ENCODE results near the gene PDGFRB. TPM values are rescaled to one million over a fixed set of nuclear protein-coding genes. Genes with fewer than 3 reads are reported as not detected.

Gene PDGFRB
- polyA plus RNA-seq, 4 donors: 0.45 to 31.6 (median 11.8) TPM

- 66 to 71% (median 69%) methylated on average over 6 of the region's 6 CpGs for WGBS, 3 donors
- H3K4me1 ChIP-seq (ENCODE audit: control insufficient read depth in 3 of 3, insufficient read depth in 2 of 3, low read depth in 1 of 3, low read length in 2 of 3): peaks cover 2 to 51% (median 3%) of the 10 kb centered on the region in 3 donors
- DNase-seq: no peak
- FAIRE-seq: no peak
- no peaks in the 10 kb centered on the region for H3K27me3 ChIP-seq (ENCODE audit: control insufficient read depth in 3 of 3, insufficient read depth in 3 of 3, low read length in 3 of 3)
- H3K4me3 ChIP-seq (ENCODE audit: low read depth in 1 of 3, low read length in 3 of 3): no peak overlapping the region
- H3K36me3 ChIP-seq (ENCODE audit: control insufficient read depth in 3 of 3, insufficient read depth in 2 of 3, low read depth in 1 of 3, low read length in 3 of 3): no peaks in the 10 kb centered on the region
- no peaks in the 10 kb centered on the region for H3K9me3 ChIP-seq (ENCODE audit: control insufficient read depth in 2 of 2, insufficient read depth in 1 of 2, low read depth in 1 of 2, low read length in 1 of 2)
- peak overlapping the region in 1 of 3 donors; percentile 49 for H3K27ac ChIP-seq (ENCODE audit: low read depth in 1 of 3, low read length in 2 of 3)
Measured at GRCh38 chr5:150159031-150159430, 3.4 kb upstream of the PDGFRB start.

GRCh38 chr5:150158170-150158949 lies 2.7 kb upstream of the PDGFRB start:
- no peak for DNase-seq
- peaks cover 0 to 44% (median 3%) of the 10 kb centered on the region in 3 donors for H3K4me1 ChIP-seq (ENCODE audit: control insufficient read depth in 3 of 3, insufficient read depth in 2 of 3, low read depth in 1 of 3, low read length in 2 of 3)
- H3K27me3 ChIP-seq (ENCODE audit: control insufficient read depth in 3 of 3, insufficient read depth in 3 of 3, low read length in 3 of 3): no peaks in the 10 kb centered on the region
- H3K27ac ChIP-seq (ENCODE audit: low read depth in 1 of 3, low read length in 2 of 3): peak overlapping the region in 2 of 3 donors; percentile 19 to 49
- no peaks in the 10 kb centered on the region for H3K9me3 ChIP-seq (ENCODE audit: control insufficient read depth in 2 of 2, insufficient read depth in 1 of 2, low read depth in 1 of 2, low read length in 1 of 2)
- FAIRE-seq: no peak
- no peak overlapping the region for H3K4me3 ChIP-seq (ENCODE audit: low read depth in 1 of 3, low read length in 3 of 3)
- no peaks in the 10 kb centered on the region for H3K36me3 ChIP-seq (ENCODE audit: control insufficient read depth in 3 of 3, insufficient read depth in 2 of 3, low read depth in 1 of 3, low read length in 3 of 3)
- 61 to 72% (median 65%) methylated on average over 12 of the region's 12 CpGs for WGBS, 3 donors

GRCh38 chr5:150157168-150157567 lies 1.5 kb upstream of the PDGFRB start:
- no peaks in the 10 kb centered on the region for H3K9me3 ChIP-seq (ENCODE audit: control insufficient read depth in 2 of 2, insufficient read depth in 1 of 2, low read depth in 1 of 2, low read length in 1 of 2)
- 77 to 90% (median 82%) methylated on average over 3 of the region's 3 CpGs for WGBS, 3 donors
- FAIRE-seq: no peak
- DNase-seq: no peak
- H3K36me3 ChIP-seq (ENCODE audit: control insufficient read depth in 3 of 3, insufficient read depth in 2 of 3, low read depth in 1 of 3, low read length in 3 of 3): no peaks in the 10 kb centered on the region
- no peaks in the 10 kb centered on the region for H3K27me3 ChIP-seq (ENCODE audit: control insufficient read depth in 3 of 3, insufficient read depth in 3 of 3, low read length in 3 of 3)
- peaks cover 0 to 33% (median 0%) of the 10 kb centered on the region in 3 donors for H3K4me1 ChIP-seq (ENCODE audit: control insufficient read depth in 3 of 3, insufficient read depth in 2 of 3, low read depth in 1 of 3, low read length in 2 of 3)
- peak overlapping the region in 2 of 3 donors; percentile 28 to 39 for H3K27ac ChIP-seq (ENCODE audit: low read depth in 1 of 3, low read length in 2 of 3)
- no peak overlapping the region for H3K4me3 ChIP-seq (ENCODE audit: low read depth in 1 of 3, low read length in 3 of 3)

- FAIRE-seq: no peak
- DNase-seq: no peak
- no peaks in the 10 kb centered on the region for H3K9me3 ChIP-seq (ENCODE audit: control insufficient read depth in 2 of 2, insufficient read depth in 1 of 2, low read depth in 1 of 2, low read length in 1 of 2)
- H3K4me3 ChIP-seq (ENCODE audit: low read depth in 1 of 3, low read length in 3 of 3): no peak overlapping the region
- H3K27me3 ChIP-seq (ENCODE audit: control insufficient read depth in 3 of 3, insufficient read depth in 3 of 3, low read length in 3 of 3): no peaks in the 10 kb centered on the region
- H3K27ac ChIP-seq (ENCODE audit: low read depth in 1 of 3, low read length in 2 of 3): peak overlapping the region in 2 of 3 donors; percentile 59 to 75
- no peaks in the 10 kb centered on the region for H3K36me3 ChIP-seq (ENCODE audit: control insufficient read depth in 3 of 3, insufficient read depth in 2 of 3, low read depth in 1 of 3, low read length in 3 of 3)
- 68 to 85% (median 76%) methylated on average over 4 of the region's 4 CpGs for WGBS, 3 donors
- peaks cover 0 to 27% (median 0%) of the 10 kb centered on the region in 3 donors for H3K4me1 ChIP-seq (ENCODE audit: control insufficient read depth in 3 of 3, insufficient read depth in 2 of 3, low read depth in 1 of 3, low read length in 2 of 3)
Measured at GRCh38 chr5:150156540-150156939, 895 bp upstream of the PDGFRB start.

GRCh38 chr5:150156027-150156368 lies 353 bp upstream of the PDGFRB start:
- DNase-seq (no peak), FAIRE-seq (no peak)
- Histone ChIP-seq H3K27ac (ENCODE audit: low read depth in 1 of 3, low read length in 2 of 3) (peak overlapping the region in 2 of 3 donors; percentile 59 to 75), H3K36me3 (ENCODE audit: control insufficient read depth in 3 of 3, insufficient read depth in 2 of 3, low read depth in 1 of 3, low read length in 3 of 3) (no peaks in the 10 kb centered on the region), H3K4me1 (ENCODE audit: control insufficient read depth in 3 of 3, insufficient read depth in 2 of 3, low read depth in 1 of 3, low read length in 2 of 3) (peaks cover 0 to 22% (median 0%) of the 10 kb centered on the region in 3 donors), H3K9me3 (ENCODE audit: control insufficient read depth in 2 of 2, insufficient read depth in 1 of 2, low read depth in 1 of 2, low read length in 1 of 2) (no peaks in the 10 kb centered on the region), H3K27me3 (ENCODE audit: control insufficient read depth in 3 of 3, insufficient read depth in 3 of 3, low read length in 3 of 3) (no peaks in the 10 kb centered on the region), H3K4me3 (ENCODE audit: low read depth in 1 of 3, low read length in 3 of 3) (peak overlapping the region in 1 of 3 donors; percentile 51)
- WGBS, 3 donors: 27 to 66% (median 43%) methylated on average over 9 of the region's 9 CpGs

- no peaks in the 10 kb centered on the region for H3K27me3 ChIP-seq (ENCODE audit: control insufficient read depth in 3 of 3, insufficient read depth in 3 of 3, low read length in 3 of 3)
- H3K27ac ChIP-seq (ENCODE audit: low read depth in 1 of 3, low read length in 2 of 3): peak overlapping the region in 2 of 3 donors; percentile 59 to 75
- no peaks in the 10 kb centered on the region for H3K9me3 ChIP-seq (ENCODE audit: control insufficient read depth in 2 of 2, insufficient read depth in 1 of 2, low read depth in 1 of 2, low read length in 1 of 2)
- peaks cover 0 to 12% (median 0%) of the 10 kb centered on the region in 3 donors for H3K4me1 ChIP-seq (ENCODE audit: control insufficient read depth in 3 of 3, insufficient read depth in 2 of 3, low read depth in 1 of 3, low read length in 2 of 3)
- no peak for DNase-seq
- FAIRE-seq: no peak
- WGBS, 3 donors: 60 to 74% (median 72%) methylated on average over 7 of the region's 7 CpGs
- peak overlapping the region in 1 of 3 donors; percentile 51 for H3K4me3 ChIP-seq (ENCODE audit: low read depth in 1 of 3, low read length in 3 of 3)
- peaks cover 0 to 1% (median 0%) of the 10 kb centered on the region in 3 donors for H3K36me3 ChIP-seq (ENCODE audit: control insufficient read depth in 3 of 3, insufficient read depth in 2 of 3, low read depth in 1 of 3, low read length in 3 of 3)
Measured at GRCh38 chr5:150154618-150155128, 972 bp downstream of the PDGFRB start.

GRCh38 chr5:150153957-150154617 lies 1.6 kb downstream of the PDGFRB start:
- H3K27ac ChIP-seq (ENCODE audit: low read depth in 1 of 3, low read length in 2 of 3): peak overlapping the region in 2 of 3 donors; percentile 59 to 75
- H3K27me3 ChIP-seq (ENCODE audit: control insufficient read depth in 3 of 3, insufficient read depth in 3 of 3, low read length in 3 of 3): no peaks in the 10 kb centered on the region
- no peak for DNase-seq
- peaks cover 0 to 12% (median 0%) of the 10 kb centered on the region in 3 donors for H3K4me1 ChIP-seq (ENCODE audit: control insufficient read depth in 3 of 3, insufficient read depth in 2 of 3, low read depth in 1 of 3, low read length in 2 of 3)
- no peaks in the 10 kb centered on the region for H3K9me3 ChIP-seq (ENCODE audit: control insufficient read depth in 2 of 2, insufficient read depth in 1 of 2, low read depth in 1 of 2, low read length in 1 of 2)
- H3K36me3 ChIP-seq (ENCODE audit: control insufficient read depth in 3 of 3, insufficient read depth in 2 of 3, low read depth in 1 of 3, low read length in 3 of 3): peaks cover 0 to 4% (median 0%) of the 10 kb centered on the region in 3 donors
- H3K4me3 ChIP-seq (ENCODE audit: low read depth in 1 of 3, low read length in 3 of 3): peak overlapping the region in 1 of 3 donors; percentile 51
- WGBS, 3 donors: 63 to 85% (median 83%) methylated on average over 9 of the region's 9 CpGs
- no peak for FAIRE-seq

- no peaks in the 10 kb centered on the region for H3K27me3 ChIP-seq (ENCODE audit: control insufficient read depth in 3 of 3, insufficient read depth in 3 of 3, low read length in 3 of 3)
- peaks cover 0 to 12% (median 0%) of the 10 kb centered on the region in 3 donors for H3K4me1 ChIP-seq (ENCODE audit: control insufficient read depth in 3 of 3, insufficient read depth in 2 of 3, low read depth in 1 of 3, low read length in 2 of 3)
- FAIRE-seq (no peak), DNase-seq (no peak)
- WGBS, 3 donors: 64 to 90% (median 79%) methylated on average over 2 of the region's 2 CpGs
- H3K27ac ChIP-seq (ENCODE audit: low read depth in 1 of 3, low read length in 2 of 3): peak overlapping the region in 1 of 3 donors; percentile 59
- H3K36me3 ChIP-seq (ENCODE audit: control insufficient read depth in 3 of 3, insufficient read depth in 2 of 3, low read depth in 1 of 3, low read length in 3 of 3): peaks cover 0 to 4% (median 0%) of the 10 kb centered on the region in 3 donors
- H3K4me3 ChIP-seq (ENCODE audit: low read depth in 1 of 3, low read length in 3 of 3): peak overlapping the region in 1 of 3 donors; percentile 51
- H3K9me3 ChIP-seq (ENCODE audit: control insufficient read depth in 2 of 2, insufficient read depth in 1 of 2, low read depth in 1 of 2, low read length in 1 of 2): no peaks in the 10 kb centered on the region
Measured at GRCh38 chr5:150153483-150153882, 2.2 kb downstream of the PDGFRB start.
